Cerebellar nuclear complex (tissue), 1 donor: ENCODE measurements around the gene TBC1D10B.

Experiments
- DNase-seq, 2 experiments: peaks; one replicate each; lab custom pipeline; 2025; lab: John Stamatoyannopoulos, UW

The TBC1D10B gene

GRCh38 chr16:30370456-30371247 lies at the start of gene TBC1D10B:
Gene TBC1D10B, minus strand, starts transcription at chr16:30370494. Its CDS starts 311 bp downstream, at chr16:30370183.
- peak; percentile 99 to 100 for DNase-seq

- no peak for DNase-seq
Observed at GRCh38 chr16:30418350-30419181, 48.3 kb upstream of the TBC1D10B start.

- peak in 1 of 2 experiments; percentile 44 for DNase-seq
Observed at GRCh38 chr16:30417529-30418349, 47.4 kb upstream of the TBC1D10B start.

- DNase-seq: no peak
Observed at GRCh38 chr16:30416624-30417528, 46.6 kb upstream of the TBC1D10B start.

- DNase-seq: no peak
Observed at GRCh38 chr16:30416047-30416603, 45.8 kb upstream of the TBC1D10B start.

- no peak for DNase-seq
Observed at GRCh38 chr16:30414159-30414558, 43.9 kb upstream of the TBC1D10B start.

- DNase-seq: no peak
Observed at GRCh38 chr16:30413112-30413806, 43.0 kb upstream of the TBC1D10B start.

- DNase-seq: peak; percentile 49 to 68
Observed at GRCh38 chr16:30409125-30410060, 39.1 kb upstream of the TBC1D10B start.

GRCh38 chr16:30407804-30408534 lies 37.7 kb upstream of the TBC1D10B start:
- no peak for DNase-seq

- peak in 1 of 2 experiments; percentile 62 for DNase-seq
Observed at GRCh38 chr16:30407102-30407803, 37.0 kb upstream of the TBC1D10B start, which contains the start of gene ZNF771. Gene ZNF771, plus strand, starts transcription at chr16:30407606. Its CDS starts 448 bp downstream, at chr16:30408054.

GRCh38 chr16:30406795-30407101 lies 36.5 kb upstream of the TBC1D10B start:
- DNase-seq: no peak

GRCh38 chr16:30401768-30402425 lies 31.6 kb upstream of the TBC1D10B start:
- no peak for DNase-seq

GRCh38 chr16:30399435-30400186 lies 29.3 kb upstream of the TBC1D10B start:
- no peak for DNase-seq

- no peak for DNase-seq
Observed at GRCh38 chr16:30398661-30399434, 28.6 kb upstream of the TBC1D10B start.
